HUDEP-2 (cell line): Measurements from ENCODE around the gene PARP14.
"Not testable (repeated sequence)": the region's sequence is repeated elsewhere in the genome, so short reads cannot be mapped to it uniquely, and the experiment has no call there.

Experiments
- DNase-seq, 76 experiments: peaks; one replicate each; lab custom pipeline; 2025; ENCODE audit not compliant: unreplicated experiment in 76 of 76; lab: John Stamatoyannopoulos, UW

Gene PARP14

GRCh38 chr3:122714273-122714672, 33.6 kb downstream of the PARP14 start:
- DNase-seq = no peak

GRCh38 chr3:122716667-122717066, 36.0 kb downstream of the PARP14 start:
- DNase-seq = no peak

GRCh38 chr3:122719273-122719921, 38.8 kb downstream of the PARP14 start:
- no peak for DNase-seq

- no peak for DNase-seq
Observed at GRCh38 chr3:122725106-122725505, 44.5 kb downstream of the PARP14 start.

GRCh38 chr3:122727294-122727693, 46.7 kb downstream of the PARP14 start:
- no peak for DNase-seq

- no peak for DNase-seq
Observed at GRCh38 chr3:122727766-122728165, 47.1 kb downstream of the PARP14 start.

- DNase-seq = no peak
Observed at GRCh38 chr3:122728186-122728585, 47.5 kb downstream of the PARP14 start.

GRCh38 chr3:122728756-122729514, 48.3 kb downstream of the PARP14 start:
- DNase-seq = no peak

- DNase-seq = peak in 29 of 76 experiments; percentile 1 to 57 (median 12)
Observed at GRCh38 chr3:122730240-122730639, 49.6 kb downstream of the PARP14 start.

- peak in 1 of 76 experiments; percentile 27 for DNase-seq
Observed at GRCh38 chr3:122732682-122733525, 52.3 kb downstream of the PARP14 start.

GRCh38 chr3:122739172-122739571, 58.5 kb downstream of the PARP14 start:
- no peak for DNase-seq

- no peak for DNase-seq
Observed at GRCh38 chr3:122742234-122742633, 61.6 kb downstream of the PARP14 start.

- DNase-seq = no peak
Observed at GRCh38 chr3:122743581-122744120, 63.0 kb downstream of the PARP14 start.

- no peak for DNase-seq
Observed at GRCh38 chr3:122745369-122746021, 64.9 kb downstream of the PARP14 start.

- not testable (repeated sequence) for DNase-seq
Observed at GRCh38 chr3:122747295-122747694, 66.7 kb downstream of the PARP14 start.

- DNase-seq = no peak
Observed at GRCh38 chr3:122748347-122748746, 67.7 kb downstream of the PARP14 start.

GRCh38 chr3:122754929-122755328, 74.3 kb downstream of the PARP14 start:
- DNase-seq = no peak

GRCh38 chr3:122755491-122755890, 74.9 kb downstream of the PARP14 start:
- no peak for DNase-seq

- DNase-seq = no peak
Observed at GRCh38 chr3:122758877-122759560, 78.4 kb downstream of the PARP14 start.
